Ovary (tissue), 9 donors: Measurements from ENCODE around the gene RAB43. TPM values are rescaled to one million over a fixed set of nuclear protein-coding genes. Genes with fewer than 3 reads are reported as not detected.
"Not testable (repeated sequence)": the region's sequence is repeated elsewhere in the genome, so short reads cannot be mapped to it uniquely, and the experiment has no call there.

Experiments used
- DNase-seq, 5 donors: peaks; one replicate each; pipeline ENCODE4 v3.0.0-alpha.2; 2019 to 2020
- H3K27ac ChIP-seq, 2 donors: fragments of 200-600 bp; one replicate each; pipeline versions ENCODE4 v1.5.1 to v1.8.0; 2019 to 2022
- H3K27me3 ChIP-seq: fragments of 200-600 bp; one replicate; pipeline ENCODE4 v1.8.0; 2022
- H3K36me3 ChIP-seq: fragments of 200-600 bp; sonication (generic); one replicate; pipeline ENCODE4 v1.5.1; 2019
- H3K4me1 ChIP-seq: one replicate; pipeline ENCODE4 v1.8.1; 2013; ENCODE audit warnings: mild to moderate bottlenecking, moderate library complexity; ENCODE audit not compliant: insufficient read depth
- H3K4me3 ChIP-seq: fragments of 200-600 bp; sonication (generic); one replicate; pipeline ENCODE4 v1.5.1; 2017
- H3K9me3 ChIP-seq, 2 donors: fragments of 200-600 bp in 1 of 2; sonication (generic) in 1 of 2; one replicate each; pipeline versions ENCODE4 v1.5.1 to v1.8.1; 2013 to 2019; ENCODE audit warnings: mild to moderate bottlenecking in 1 of 2, moderate library complexity in 1 of 2
- EP300 ChIP-seq: sonication (generic); formaldehyde crosslinking; IDR thresholded peaks from one replicate; pipeline ENCODE4 v1.6.1; 2017; ENCODE audit warnings: antibody characterized with exemption
- POLR2A ChIP-seq: fragments of 450-650 bp; IDR thresholded peaks from one replicate; pipeline ENCODE4 v1.6.1; 2017; ENCODE audit warnings: antibody characterized with exemption, mild to moderate bottlenecking, moderate library complexity
- WGBS, 3 donors: extraction: QIAGEN DNeasy Blood & Tissue Kit in 1 of 3; methylation state at CpG; one replicate each; pipeline versions ENCODE4 v1.1.5 to v1.1.7; 2013 to 2017; 5-methylcytosine and 5-hydroxymethylcytosine counted together
- intact Hi-C, 4 donors: fragments of 100-400 bp; cut with DNase I; formaldehyde crosslinking; loops; one replicate each; pipeline versions ENCODE4 v1.11.0 to v1.15.1; 2022 to 2023
- polyA plus RNA-seq, 2 donors: library from polyadenylated mRNA; stranded (reverse); fragments of 200-250 nt in 1 of 2; fragments of 350-450 nt in 1 of 2; fragmentation: Illumina TruSeq in 1 of 2; extraction: RNeasy Lipid Tissue Mini Kit (QIAGEN cat#74804) in 1 of 2; gene quantifications; one replicate each; pipeline ENCODE4 v1.2.3, GENCODE V29; 2013 to 2014
- total RNA-seq, 7 donors: library from RNA; depleted of rRNA in 2 of 7; stranded (reverse); fragments of >200 nt in 2 of 7; fragmentation: NEBNext Ultra II Directional in 3 of 7; extraction: Animal tissue kit (Norgen Biotek cat#: 25700) in 3 of 7; gene quantifications; one replicate each; pipeline versions ENCODE4 v1.1.0 to v1.2.4, GENCODE V29; 2016 to 2023
- TF ChIP-seq, protein P1 (sequence below), 3 donors: fragments of 450-650 bp in 2 of 3; fragments of 200-600 bp in 1 of 3; IDR thresholded peaks; one replicate each; pipeline versions ENCODE4 v1.5.1 to v1.8.0; 2016 to 2022; ENCODE audit warnings: antibody characterized with exemption in 3 of 3, mild to moderate bottlenecking in 1 of 3
- donor health status: DM: no; HTN: no; CAD: no; lungs with moderate emphysema.
- donor health status: DM: no; HTN: no; CAD: no.
- donor health status: Bipolar disorder and iron deficiency.
- donor health status: DM: yes; HTN: yes; CAD: no.
- donor health status: DM: no; HTN: no; CAD: no.
- donor health status: DM: yes; HTN: yes; CAD: no.

RAB43 gene
- total and polyA plus RNA-seq, 9 donors = 0.88 to 37.7 (median 23.4) TPM

DNA sequence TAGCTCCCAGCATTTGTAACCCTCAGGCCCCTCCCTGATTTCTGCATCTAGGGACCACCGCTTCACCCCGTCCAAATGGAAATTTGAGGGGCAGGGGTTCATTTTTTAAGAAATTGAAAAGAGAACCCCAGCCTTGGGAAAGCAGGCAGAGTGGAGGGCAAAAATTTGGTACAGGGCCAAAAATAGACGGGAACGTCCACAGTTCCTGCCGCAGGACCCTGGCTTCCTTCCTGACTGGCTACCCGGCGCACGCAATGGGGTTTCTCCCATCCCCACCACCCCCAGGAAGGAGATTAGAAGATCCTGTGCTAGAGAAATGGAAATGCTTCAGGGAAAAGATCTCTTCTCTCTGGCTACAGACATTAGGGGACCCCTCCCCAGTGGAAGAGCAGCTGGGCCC is 40.1 kb downstream of the RAB43 start:
- no peak overlapping the region for H3K27ac ChIP-seq
- H3K4me1 ChIP-seq = peaks cover 6% of the 10 kb centered on the region
- intact Hi-C loops = loop anchor here in 2 of 4 donors (5.0 to 10.0 kb wide), 2 partner anchors 97 to 109 kb away; no protein-coding TSS in a partner anchor
- DNase-seq = no peak
- H3K36me3 ChIP-seq = no peaks in the 10 kb centered on the region
- H3K9me3 ChIP-seq = no peaks in the 10 kb centered on the region
- no peaks in the 10 kb centered on the region for H3K27me3 ChIP-seq
- H3K4me3 ChIP-seq = no peak overlapping the region
- WGBS, 3 donors = 52 to 68% (median 62%) methylated on average over 8 of the region's 8 CpGs
- no peak for TF ChIP-seq POLR2A

DNA sequence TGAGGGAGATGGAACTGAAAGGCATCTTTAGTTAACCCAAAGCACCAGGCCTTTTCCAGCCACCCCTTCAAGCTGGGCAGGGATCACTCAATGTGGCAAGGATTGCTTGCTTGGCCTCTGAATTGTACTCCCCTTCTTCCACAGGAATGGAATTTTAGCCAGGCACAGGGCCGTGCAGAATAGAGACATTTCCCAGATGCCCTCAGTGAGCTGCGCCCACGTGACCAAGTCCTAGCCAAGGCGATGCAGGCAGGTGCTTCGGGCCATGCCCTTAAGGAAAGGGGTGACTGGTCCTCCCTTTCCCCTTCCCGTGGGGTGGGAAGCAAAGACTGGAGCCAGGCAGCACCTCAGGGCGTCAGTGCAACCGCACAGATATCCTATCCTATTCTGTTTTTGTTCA is 43.1 kb downstream of the RAB43 start:
- Histone ChIP-seq H3K4me3 (no peak overlapping the region), H3K4me1 (peaks cover 6% of the 10 kb centered on the region), H3K27ac (no peak overlapping the region), H3K36me3 (no peaks in the 10 kb centered on the region), H3K27me3 (no peaks in the 10 kb centered on the region), H3K9me3 (no peaks in the 10 kb centered on the region)
- 52 to 71% (median 58%) methylated on average over 8 of the region's 8 CpGs for whole genome bisulfite sequencing, 3 donors
- DNase-seq = peak in 1 of 5 donors; percentile 36
- TF ChIP-seq EP300 (no peak), POLR2A (no peak)
- TF ChIP-seq, protein P1, sequence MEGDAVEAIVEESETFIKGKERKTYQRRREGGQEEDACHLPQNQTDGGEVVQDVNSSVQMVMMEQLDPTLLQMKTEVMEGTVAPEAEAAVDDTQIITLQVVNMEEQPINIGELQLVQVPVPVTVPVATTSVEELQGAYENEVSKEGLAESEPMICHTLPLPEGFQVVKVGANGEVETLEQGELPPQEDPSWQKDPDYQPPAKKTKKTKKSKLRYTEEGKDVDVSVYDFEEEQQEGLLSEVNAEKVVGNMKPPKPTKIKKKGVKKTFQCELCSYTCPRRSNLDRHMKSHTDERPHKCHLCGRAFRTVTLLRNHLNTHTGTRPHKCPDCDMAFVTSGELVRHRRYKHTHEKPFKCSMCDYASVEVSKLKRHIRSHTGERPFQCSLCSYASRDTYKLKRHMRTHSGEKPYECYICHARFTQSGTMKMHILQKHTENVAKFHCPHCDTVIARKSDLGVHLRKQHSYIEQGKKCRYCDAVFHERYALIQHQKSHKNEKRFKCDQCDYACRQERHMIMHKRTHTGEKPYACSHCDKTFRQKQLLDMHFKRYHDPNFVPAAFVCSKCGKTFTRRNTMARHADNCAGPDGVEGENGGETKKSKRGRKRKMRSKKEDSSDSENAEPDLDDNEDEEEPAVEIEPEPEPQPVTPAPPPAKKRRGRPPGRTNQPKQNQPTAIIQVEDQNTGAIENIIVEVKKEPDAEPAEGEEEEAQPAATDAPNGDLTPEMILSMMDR (IDR thresholded peaks at IDR 0.05) = no peak
- intact Hi-C loops = no loop called here

DNA sequence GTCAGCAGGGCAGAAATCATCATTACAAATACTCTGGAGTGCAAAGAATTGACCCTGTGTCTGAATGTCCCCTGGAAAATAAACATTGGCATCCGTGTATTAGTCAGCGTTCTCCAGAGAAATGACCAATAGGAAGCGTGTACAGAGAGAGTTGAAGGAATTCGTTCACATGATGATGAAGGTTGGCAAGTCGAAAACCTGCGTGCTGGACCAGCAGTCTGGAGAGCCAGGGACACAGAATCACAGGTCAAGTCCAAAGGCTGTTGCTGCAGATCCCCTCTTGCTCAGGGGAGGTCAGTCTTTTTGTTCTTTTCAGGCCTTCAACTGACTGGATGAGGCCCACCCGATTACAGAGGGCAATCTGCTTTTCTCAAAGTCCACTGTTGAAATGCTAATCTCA is 44.4 kb downstream of the RAB43 start:
- WGBS, 3 donors = 75 to 80% (median 76%) methylated on average over 7 of the region's 7 CpGs
- Histone ChIP-seq H3K27ac (no peak overlapping the region), H3K4me3 (no peak overlapping the region), H3K36me3 (no peaks in the 10 kb centered on the region), H3K9me3 (no peaks in the 10 kb centered on the region), H3K27me3 (no peaks in the 10 kb centered on the region), H3K4me1 (peaks cover 6% of the 10 kb centered on the region)
- no peak for DNase-seq
- TF ChIP-seq POLR2A = no peak
- no peak for TF ChIP-seq EP300
- TF ChIP-seq, protein P1 (IDR thresholded peaks at IDR 0.05) = no peak
- intact Hi-C loops = no loop called here

DNA sequence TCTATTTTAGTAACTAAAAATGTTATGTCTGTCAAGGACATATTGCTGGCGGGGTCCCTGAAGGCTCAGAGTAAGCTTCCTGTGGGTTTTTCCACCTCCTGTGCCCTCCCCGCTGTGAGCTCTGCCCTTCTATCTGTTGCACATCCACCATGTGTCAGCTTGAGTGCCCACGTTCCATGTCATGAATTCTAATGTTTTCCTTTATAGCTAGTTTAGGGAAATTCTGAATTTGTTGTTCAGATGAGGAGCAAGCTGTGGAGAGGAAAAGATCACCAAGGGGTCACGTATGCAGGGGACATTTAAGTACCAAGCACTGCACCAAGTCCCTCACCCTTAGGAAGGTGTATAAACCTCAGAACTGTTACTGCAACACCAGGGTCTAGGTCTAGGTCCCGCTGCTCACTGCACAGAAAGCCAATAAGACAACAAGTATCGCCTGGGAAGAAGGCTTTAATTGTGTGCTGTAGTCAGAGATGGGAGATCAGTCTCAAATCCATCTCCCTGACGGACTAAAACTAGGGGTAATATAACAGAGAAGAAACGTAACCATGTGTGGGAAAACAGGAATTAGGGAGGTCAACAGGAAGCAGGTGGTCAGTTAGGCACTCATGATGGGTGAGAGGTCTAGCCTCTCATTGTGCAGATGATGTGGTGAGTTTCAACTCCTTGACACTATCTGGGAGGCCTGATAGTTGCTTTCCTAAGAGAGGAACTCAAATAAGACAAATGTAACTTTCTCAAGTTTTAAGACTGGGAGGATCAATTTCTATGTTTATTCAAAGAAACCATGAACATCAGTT is 51.3 kb downstream of the RAB43 start:
- Histone ChIP-seq H3K4me1 (peaks cover 3% of the 10 kb centered on the region), H3K4me3 (no peak overlapping the region), H3K27me3 (no peaks in the 10 kb centered on the region), H3K9me3 (no peaks in the 10 kb centered on the region), H3K27ac (no peak overlapping the region), H3K36me3 (no peaks in the 10 kb centered on the region)
- 84 to 88% (median 85%) methylated on average over 8 of the region's 8 CpGs for WGBS, 3 donors
- no peak for DNase-seq
- intact Hi-C loops = no loop called here
- TF ChIP-seq POLR2A (no peak), EP300 (no peak)
- TF ChIP-seq, protein P1 (IDR thresholded peaks at IDR 0.05) = no peak

DNA sequence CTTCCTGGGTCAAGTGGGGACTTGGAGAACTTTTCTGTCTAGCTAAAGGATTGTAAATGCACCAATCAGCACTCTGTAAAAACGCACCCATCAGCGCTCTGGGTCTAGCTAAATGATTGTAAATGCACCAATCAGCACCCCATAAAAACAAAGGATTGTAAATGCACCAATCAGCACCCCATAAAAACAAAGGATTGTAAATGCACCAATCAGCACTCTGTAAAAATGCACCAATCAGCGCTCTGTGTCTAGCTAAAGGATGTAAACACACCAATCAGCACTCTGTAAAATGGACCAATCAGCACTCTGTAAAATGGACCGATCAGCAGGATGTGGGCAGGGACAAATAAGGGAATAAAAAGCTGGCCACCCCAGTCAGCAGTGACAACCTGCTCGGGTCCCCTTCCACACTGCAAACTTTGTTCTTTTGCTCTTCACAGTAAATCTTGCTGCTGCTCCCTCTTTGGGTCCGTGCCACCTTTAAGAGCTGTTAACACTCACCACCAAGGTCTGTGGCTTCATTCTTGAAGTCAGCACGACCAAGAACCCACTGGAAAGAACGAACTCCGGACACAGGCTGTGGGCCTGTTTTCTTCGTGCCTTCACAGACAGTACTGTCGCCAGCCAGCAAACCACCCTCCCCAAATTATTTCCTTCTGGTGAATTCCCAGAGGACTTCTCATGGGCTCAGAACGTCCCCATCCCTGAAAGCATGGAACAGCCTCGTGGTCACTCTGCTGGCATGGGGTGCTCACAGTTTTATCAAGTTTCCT is 52.1 kb downstream of the RAB43 start:
- intact Hi-C loops, H3K27me3 ChIP-seq, H3K9me3 ChIP-seq, H3K27ac ChIP-seq, H3K36me3 ChIP-seq, H3K4me1 ChIP-seq, H3K4me3 ChIP-seq, DNase-seq: not testable (repeated sequence)
- 76 to 85% (median 77%) methylated on average over 13 of the region's 13 CpGs for WGBS, 3 donors
